Measurements from ENCODE around the gene FBXO17.
A peak's percentile ranks its signal among the peaks of the same experiment; 100 is the strongest.

The FBXO17 gene

GRCh38 chr19:38920602-38921419 lies 54.7 kb downstream of the FBXO17 start:
- no peak for DNase-seq (ENCODE audit: low read depth)
- H3K4me3 ChIP-seq (ENCODE audit: low read depth, low read length): no peak overlapping the region
- TF ChIP-seq, protein P1, sequence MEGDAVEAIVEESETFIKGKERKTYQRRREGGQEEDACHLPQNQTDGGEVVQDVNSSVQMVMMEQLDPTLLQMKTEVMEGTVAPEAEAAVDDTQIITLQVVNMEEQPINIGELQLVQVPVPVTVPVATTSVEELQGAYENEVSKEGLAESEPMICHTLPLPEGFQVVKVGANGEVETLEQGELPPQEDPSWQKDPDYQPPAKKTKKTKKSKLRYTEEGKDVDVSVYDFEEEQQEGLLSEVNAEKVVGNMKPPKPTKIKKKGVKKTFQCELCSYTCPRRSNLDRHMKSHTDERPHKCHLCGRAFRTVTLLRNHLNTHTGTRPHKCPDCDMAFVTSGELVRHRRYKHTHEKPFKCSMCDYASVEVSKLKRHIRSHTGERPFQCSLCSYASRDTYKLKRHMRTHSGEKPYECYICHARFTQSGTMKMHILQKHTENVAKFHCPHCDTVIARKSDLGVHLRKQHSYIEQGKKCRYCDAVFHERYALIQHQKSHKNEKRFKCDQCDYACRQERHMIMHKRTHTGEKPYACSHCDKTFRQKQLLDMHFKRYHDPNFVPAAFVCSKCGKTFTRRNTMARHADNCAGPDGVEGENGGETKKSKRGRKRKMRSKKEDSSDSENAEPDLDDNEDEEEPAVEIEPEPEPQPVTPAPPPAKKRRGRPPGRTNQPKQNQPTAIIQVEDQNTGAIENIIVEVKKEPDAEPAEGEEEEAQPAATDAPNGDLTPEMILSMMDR (IDR thresholded peaks at IDR 0.05; ENCODE audit: control insufficient read depth, extremely low read depth, insufficient read depth): no peak

DNA sequence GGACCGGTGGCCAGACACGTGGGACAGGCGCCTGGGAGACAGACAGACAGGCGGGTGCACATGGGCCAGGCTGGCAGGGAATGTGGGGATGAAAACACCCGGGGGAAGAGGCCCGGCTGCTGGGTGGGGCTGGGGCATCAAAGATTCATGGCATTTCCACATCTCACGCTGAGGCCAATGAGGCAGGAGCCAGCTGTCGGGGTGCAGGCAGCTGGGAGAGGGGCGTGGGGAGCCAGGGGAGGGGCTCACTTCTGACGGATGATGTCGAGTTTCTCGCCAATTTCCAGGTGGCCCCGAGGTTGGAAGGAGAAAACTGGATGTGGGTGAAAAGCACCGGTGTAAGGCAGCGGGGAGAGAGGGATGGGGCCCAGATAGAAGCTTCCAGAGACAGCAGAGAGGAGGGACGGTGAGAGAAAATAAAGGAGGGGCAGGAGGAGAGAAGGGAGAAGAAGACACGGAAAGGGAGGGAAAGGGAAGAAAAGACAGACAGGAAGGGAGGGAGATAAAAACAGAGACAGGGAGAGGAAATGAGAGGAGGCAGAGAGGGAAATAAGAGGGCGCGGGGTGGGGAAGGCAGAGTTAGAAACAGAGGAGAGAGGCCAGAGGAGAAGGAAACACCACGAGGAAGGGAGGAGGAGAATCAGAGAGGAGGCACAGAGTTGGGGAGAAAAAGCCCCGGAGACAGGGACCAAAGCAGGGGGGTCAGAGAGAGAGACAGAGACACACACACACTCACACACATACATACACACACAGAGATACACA lies 55.5 kb downstream of the FBXO17 start:
- no peak overlapping the region for H3K4me3 ChIP-seq (ENCODE audit: low read depth, low read length)
- TF ChIP-seq, protein P1 (IDR thresholded peaks at IDR 0.05; ENCODE audit: control insufficient read depth, extremely low read depth, insufficient read depth): no peak
- no peak for DNase-seq (ENCODE audit: low read depth)

GRCh38 chr19:38918526-38918925 lies 57.0 kb downstream of the FBXO17 start:
- TF ChIP-seq, protein P1 (IDR thresholded peaks at IDR 0.05; ENCODE audit: control insufficient read depth, extremely low read depth, insufficient read depth): no peak
- H3K4me3 ChIP-seq (ENCODE audit: low read depth, low read length): no peak overlapping the region
- no peak for DNase-seq (ENCODE audit: low read depth)

DNA sequence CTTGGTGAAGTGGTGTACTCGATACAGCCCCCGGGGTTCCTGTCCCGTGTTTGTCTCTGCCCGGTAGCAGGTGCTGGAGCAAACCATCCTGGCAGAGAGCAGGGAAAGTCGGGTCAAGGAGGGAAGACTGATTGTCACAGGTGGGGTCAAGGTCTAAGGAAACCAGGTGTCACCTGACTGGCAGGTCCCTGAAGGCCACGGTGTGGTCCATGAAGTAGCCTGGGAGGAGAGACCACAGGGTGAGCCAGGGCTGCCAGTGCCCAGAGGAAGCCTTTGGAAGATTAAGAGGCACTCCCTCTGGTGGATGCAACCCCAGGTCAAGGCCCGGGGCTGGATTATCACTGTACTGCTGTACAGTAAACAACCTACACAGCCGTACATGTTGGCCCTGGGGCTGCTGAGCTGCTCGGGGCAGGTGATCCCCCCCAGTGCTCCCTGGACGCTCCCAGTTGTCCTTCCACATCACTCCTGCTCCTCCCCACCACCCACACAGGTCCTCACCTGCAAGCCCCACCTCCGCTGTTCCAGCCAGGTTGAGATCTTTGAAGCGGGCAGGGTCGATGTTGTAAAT lies 57.5 kb downstream of the FBXO17 start:
- no peak overlapping the region for H3K4me3 ChIP-seq (ENCODE audit: low read depth, low read length)
- TF ChIP-seq, protein P1 (IDR thresholded peaks at IDR 0.05; ENCODE audit: control insufficient read depth, extremely low read depth, insufficient read depth): peak; percentile 4; the same call in 1 of the 2 replicates
- DNase-seq (ENCODE audit: low read depth): no peak

- H3K4me3 ChIP-seq (ENCODE audit: low read depth, low read length): no peak overlapping the region
- no peak for DNase-seq (ENCODE audit: low read depth)
- TF ChIP-seq, protein P1 (IDR thresholded peaks at IDR 0.05; ENCODE audit: control insufficient read depth, extremely low read depth, insufficient read depth): no peak
Observed at GRCh38 chr19:38917516-38917915, 58.0 kb downstream of the FBXO17 start.

DNA sequence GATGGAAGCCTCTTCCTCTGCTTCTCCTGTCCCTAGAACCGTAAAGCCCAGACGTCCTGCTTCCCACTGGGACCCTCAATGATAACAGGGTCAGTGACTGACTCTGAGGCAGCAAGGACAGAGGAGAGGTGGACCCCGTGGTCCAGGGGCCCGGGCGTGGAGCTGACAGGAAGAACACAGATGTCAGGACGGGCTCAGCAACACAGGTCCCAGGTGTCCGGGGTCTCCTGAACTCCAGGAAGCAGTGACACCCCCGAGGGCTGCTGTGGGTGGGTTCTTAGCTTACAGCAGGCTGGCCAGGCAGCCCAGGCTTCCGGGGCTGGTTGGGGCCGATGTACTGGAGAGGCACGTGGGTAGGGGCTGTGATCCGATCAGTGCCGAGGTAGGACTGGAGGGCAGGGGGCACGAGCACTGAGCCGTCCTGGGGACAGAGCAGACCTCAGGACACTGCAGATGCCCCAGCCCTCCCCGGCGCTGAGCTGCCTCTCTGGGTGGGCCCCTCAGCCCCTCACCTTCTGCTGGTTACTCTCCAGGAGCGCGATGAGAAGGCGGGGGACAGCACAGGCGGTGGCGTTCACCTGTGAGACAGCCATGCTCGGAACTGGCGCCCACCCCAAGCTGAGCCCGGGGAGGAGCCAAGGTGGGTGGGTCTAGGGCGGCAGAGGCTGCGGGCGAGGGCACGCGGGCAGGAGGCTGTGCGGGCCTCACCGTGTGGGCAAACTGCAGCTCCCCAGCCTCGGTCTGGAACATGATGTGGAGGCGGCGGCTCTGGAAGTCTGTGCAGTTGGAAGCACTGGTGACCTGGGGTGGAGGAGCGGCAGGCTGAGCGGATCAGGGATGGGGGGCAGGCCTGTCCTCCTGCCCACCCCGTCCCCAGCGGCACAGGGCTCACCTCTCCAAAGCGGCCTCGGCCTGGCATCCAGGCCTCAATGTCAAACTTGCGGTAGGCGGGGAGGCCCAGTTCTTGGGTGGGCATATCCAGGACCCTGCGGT lies 59.9 kb downstream of the FBXO17 start:
- no peak overlapping the region for H3K4me3 ChIP-seq (ENCODE audit: low read depth, low read length)
- TF ChIP-seq, protein P1 (IDR thresholded peaks at IDR 0.05; ENCODE audit: control insufficient read depth, extremely low read depth, insufficient read depth): no peak
- DNase-seq (ENCODE audit: low read depth): no peak

Data from LNCaP clone FGC (cell line).